Heart left ventricle (tissue), 16 donors: ENCODE results near the gene GAMT. TPM values are rescaled to one million over a fixed set of nuclear protein-coding genes. Genes with fewer than 3 reads are reported as not detected.

Experiments
- ATAC-seq, 4 donors: fragments of 200-7000 bp; cut with Tn5 transposase; one replicate each; pipeline ENCODE4 v1.9.1; 2020 to 2022; ENCODE audit warnings: moderate library complexity in 4 of 4, mild to moderate bottlenecking in 3 of 4, moderate number of reproducible peaks in 1 of 4
- DNase-seq, 5 donors: peaks; one replicate each; pipeline ENCODE4 v3.0.0-alpha.2; 2020
- H3K27ac ChIP-seq, 12 donors: fragments of 200-600 bp; sonication (generic) in 4 of 12; one replicate each; pipeline versions ENCODE4 v1.5.0 to v1.8.0; 2016 to 2022; ENCODE audit warnings: mild to moderate bottlenecking in 2 of 12
- H3K27me3 ChIP-seq, 9 donors: fragments of 200-600 bp; sonication (generic) in 2 of 9; one replicate each; pipeline versions ENCODE4 v1.5.1 to v1.8.0; 2016 to 2022; ENCODE audit warnings: mild to moderate bottlenecking in 3 of 9
- H3K36me3 ChIP-seq, 9 donors: fragments of 200-600 bp; sonication (generic) in 2 of 9; one replicate each; pipeline versions ENCODE4 v1.5.0 to v1.8.0; 2018 to 2022; ENCODE audit warnings: mild to moderate bottlenecking in 2 of 9
- H3K4me1 ChIP-seq, 12 donors: fragments of 200-600 bp; sonication (generic) in 4 of 12; one replicate each; pipeline versions ENCODE4 v1.5.0 to v1.8.0; 2016 to 2022; ENCODE audit warnings: mild to moderate bottlenecking in 3 of 12
- H3K4me3 ChIP-seq, 12 donors: fragments of 200-600 bp; sonication (generic) in 4 of 12; one replicate each; pipeline versions ENCODE4 v1.5.0 to v1.8.0; 2017 to 2022; ENCODE audit warnings: mild to moderate bottlenecking in 9 of 12, moderate library complexity in 4 of 12
- H3K9me3 ChIP-seq, 12 donors: fragments of 200-600 bp; sonication (generic) in 4 of 12; one replicate each; pipeline versions ENCODE4 v1.5.0 to v1.8.0; 2016 to 2022; ENCODE audit warnings: mild to moderate bottlenecking in 1 of 12
- CTCF ChIP-seq, 12 donors: fragments of 200-600 bp; sonication (generic) in 4 of 12; IDR thresholded peaks; one replicate each; pipeline versions ENCODE4 v1.5.0 to v1.8.0; 2018 to 2022; ENCODE audit warnings: antibody characterized with exemption in 12 of 12, mild to moderate bottlenecking in 5 of 12
- POLR2A ChIP-seq, 2 donors: fragments of 450-650 bp; IDR thresholded peaks; one replicate each; pipeline ENCODE4 v1.6.1; 2017; ENCODE audit warnings: antibody characterized with exemption in 2 of 2, mild to moderate bottlenecking in 2 of 2, moderate library complexity in 2 of 2
- WGBS, 4 donors: extraction: QIAGEN DNeasy Blood & Tissue Kit in 2 of 4; methylation state at CpG; one replicate each; pipeline versions ENCODE4 v1.1.5 to v1.1.7; 2013 to 2018; 5-methylcytosine and 5-hydroxymethylcytosine counted together
- intact Hi-C, 10 donors: fragments of 100-400 bp; cut with DNase I; formaldehyde crosslinking; loops; one replicate each; pipeline versions ENCODE4 v1.11.1 to v1.14.2; 2022
- polyA plus RNA-seq, 2 donors: library from polyadenylated mRNA; stranded (reverse); fragments of 200-250 nt; gene quantifications; one replicate each; pipeline ENCODE4 v1.2.3, GENCODE V29; 2013
- total RNA-seq, 9 donors: library from RNA; depleted of rRNA in 2 of 9; stranded (reverse); fragments of >200 nt in 2 of 9; fragmentation: NEBNext Ultra II Directional in 3 of 9; extraction: Animal tissue kit (Norgen Biotek cat#: 25700) in 3 of 9; gene quantifications; one replicate each; pipeline versions ENCODE4 v1.1.0 to v1.2.4, GENCODE V29; 2016 to 2023
- donor health status: ischemic (EF 13 %, LVEDD 7.1; RV severe dilation, severe dysfunction).
- donor health status: healthy with polysubstance abuse.
- donor health status: DM: no; HTN: yes; CAD: no.
- donor health status: DM: no; HTN: no; CAD: no.
- donor health status: ischemic (EF 25% LVEDD 6.9; RV normal size, moderate dysfunction).
- donor health status: ischemic (EF 25% LVEDD 5.7; RV mildly dilated, moderate dysfunction).
- donor health status: healthy.
- donor health status: DM: yes; HTN: yes; CAD: no.
- donor health status: ischemic (EF 35%, LVEDD 5.7; RV mildly dilated, moderate dysfunction).
- donor health status: nonischemic (EF 11% LVEDD 7.7; RV severe dilation, severe dysfunction).
- donor health status: DM: yes; HTN: yes; CAD: no.
- donor health status: PGD.
- donor health status: ischemic (EF 29% LVEDD 5.4; RV normal size, mild dysfunction).
- donor health status: nonischemic (EF 23%, LVEDD 6.1; RV moderate dilation, normal function).

GAMT gene
- total and polyA plus RNA-seq, 11 donors = 21.9 to 180 (median 62.5) TPM

GRCh38 chr19:1393841-1394240 is 7.5 kb downstream of the GAMT start:
- Histone ChIP-seq H3K36me3 (peaks cover 4 to 67% (median 54%) of the 10 kb centered on the region in 9 donors), H3K9me3 (no peaks in the 10 kb centered on the region), H3K27ac (no peak overlapping the region), H3K4me1 (peaks cover 4 to 27% (median 18%) of the 10 kb centered on the region in 12 donors), H3K4me3 (no peak overlapping the region), H3K27me3 (no peaks in the 10 kb centered on the region)
- intact Hi-C loops = loop anchor here in 1 of 10 donors (10.0 kb wide), 1 partner anchor 119 kb away; the partner anchor contains the start of gene FAM174C
- WGBS, 4 donors = 85 to 89% (median 88%) methylated on average over 8 to 17 of the region's 17 CpGs
- TF ChIP-seq POLR2A (IDR thresholded peaks at IDR 0.05) (no peak), CTCF (IDR thresholded peaks at IDR 0.05) (no peak)
- no peak for ATAC-seq
- no peak for DNase-seq

- no peak for TF ChIP-seq CTCF (IDR thresholded peaks at IDR 0.05)
- TF ChIP-seq POLR2A (IDR thresholded peaks at IDR 0.05) = no peak
- ATAC-seq (no peak), DNase-seq (no peak)
- Histone ChIP-seq H3K4me3 (no peak overlapping the region), H3K9me3 (no peaks in the 10 kb centered on the region), H3K36me3 (peaks cover 4 to 75% (median 61%) of the 10 kb centered on the region in 9 donors), H3K27me3 (no peaks in the 10 kb centered on the region), H3K27ac (no peak overlapping the region), H3K4me1 (peaks cover 4 to 35% (median 24%) of the 10 kb centered on the region in 12 donors)
- intact Hi-C loops = loop anchor here in 1 of 10 donors (10.0 kb wide), 1 partner anchor 118 kb away; the partner anchor contains the start of gene FAM174C
- 89 to 94% (median 91%) methylated on average over 34 to 37 of the region's 37 CpGs for WGBS, 4 donors
These were observed 8.3 kb downstream of the GAMT start for GRCh38 chr19:1392939-1393530.

GRCh38 chr19:1392407-1392806 is 8.9 kb downstream of the GAMT start:
- DNase-seq (no peak), ATAC-seq (no peak)
- TF ChIP-seq CTCF (IDR thresholded peaks at IDR 0.05) (no peak), POLR2A (IDR thresholded peaks at IDR 0.05) (no peak)
- intact Hi-C loops = loop anchor here in 1 of 10 donors (10.0 kb wide), 1 partner anchor 118 kb away; the partner anchor contains the start of gene FAM174C
- no peaks in the 10 kb centered on the region for H3K9me3 ChIP-seq
- H3K36me3 ChIP-seq = peaks cover 4 to 73% (median 61%) of the 10 kb centered on the region in 9 donors
- 91 to 94% (median 93%) methylated on average over 15 of the region's 15 CpGs for WGBS, 4 donors
- no peak overlapping the region for H3K4me3 ChIP-seq
- H3K4me1 ChIP-seq = peaks cover 4 to 41% (median 25%) of the 10 kb centered on the region in 12 donors
- H3K27me3 ChIP-seq = no peaks in the 10 kb centered on the region
- H3K27ac ChIP-seq = no peak overlapping the region

- Histone ChIP-seq H3K27ac (no peak overlapping the region), H3K4me3 (no peak overlapping the region), H3K36me3 (peaks cover 4 to 82% (median 62%) of the 10 kb centered on the region in 9 donors), H3K9me3 (no peaks in the 10 kb centered on the region), H3K4me1 (peaks cover 0 to 44% (median 24%) of the 10 kb centered on the region in 12 donors), H3K27me3 (no peaks in the 10 kb centered on the region)
- TF ChIP-seq POLR2A (IDR thresholded peaks at IDR 0.05) (no peak), CTCF (IDR thresholded peaks at IDR 0.05) (no peak)
- ATAC-seq (no peak), DNase-seq (no peak)
- 82 to 86% (median 85%) methylated on average over 16 to 42 of the region's 42 CpGs for WGBS, 4 donors
- intact Hi-C loops = loop anchor here in 1 of 10 donors (10.0 kb wide), 1 partner anchor 116 kb away; the partner anchor contains the start of gene FAM174C
These were observed 10.4 kb downstream of the GAMT start for GRCh38 chr19:1390890-1391423.
